Adrenal gland (tissue), 5 donors: Measurements from ENCODE around the gene NXPH2.

Experiments
- CTCF ChIP-seq, 6 experiments: fragments of 450-650 bp in 4 of 6; fragments of 200-600 bp in 2 of 6; sonication (generic) in 1 of 6; IDR thresholded peaks; 1 replicate in 5 of 6; 2 replicates in 1 of 6; pipeline versions ENCODE4 v1.5.1 to v1.8.0; 2016 to 2021; ENCODE audit warnings: antibody characterized with exemption in 6 of 6, mild to moderate bottlenecking in 2 of 6, moderate library complexity in 1 of 6
- POLR2A ChIP-seq, 2 donors: fragments of 450-650 bp; IDR thresholded peaks; one replicate each; pipeline ENCODE4 v1.6.1; 2017; ENCODE audit warnings: antibody characterized with exemption in 2 of 2, mild to moderate bottlenecking in 2 of 2, moderate library complexity in 1 of 2
- donor health status: DM: no; HTN: no; CAD: no.

- TF ChIP-seq POLR2A (IDR thresholded peaks at IDR 0.05) = no peak
- TF ChIP-seq CTCF (IDR thresholded peaks at IDR 0.05) = no peak
Measured at GRCh38 chr2:138767101-138767500, 13.1 kb downstream of the NXPH2 start.
